CD4-positive, alpha-beta T cell treated with Interferon alpha-2 for 1 hour (primary cell): ENCODE data around the gene HYOU1.
"Not testable (repeated sequence)": the region's sequence is repeated elsewhere in the genome, so short reads cannot be mapped to it uniquely, and the experiment has no call there.

Experiments used
- DNase-seq, 2 donors: peaks; one replicate each; pipeline ENCODE4 v3.0.0-alpha.2; 2020 to 2022

HYOU1 gene

DNA sequence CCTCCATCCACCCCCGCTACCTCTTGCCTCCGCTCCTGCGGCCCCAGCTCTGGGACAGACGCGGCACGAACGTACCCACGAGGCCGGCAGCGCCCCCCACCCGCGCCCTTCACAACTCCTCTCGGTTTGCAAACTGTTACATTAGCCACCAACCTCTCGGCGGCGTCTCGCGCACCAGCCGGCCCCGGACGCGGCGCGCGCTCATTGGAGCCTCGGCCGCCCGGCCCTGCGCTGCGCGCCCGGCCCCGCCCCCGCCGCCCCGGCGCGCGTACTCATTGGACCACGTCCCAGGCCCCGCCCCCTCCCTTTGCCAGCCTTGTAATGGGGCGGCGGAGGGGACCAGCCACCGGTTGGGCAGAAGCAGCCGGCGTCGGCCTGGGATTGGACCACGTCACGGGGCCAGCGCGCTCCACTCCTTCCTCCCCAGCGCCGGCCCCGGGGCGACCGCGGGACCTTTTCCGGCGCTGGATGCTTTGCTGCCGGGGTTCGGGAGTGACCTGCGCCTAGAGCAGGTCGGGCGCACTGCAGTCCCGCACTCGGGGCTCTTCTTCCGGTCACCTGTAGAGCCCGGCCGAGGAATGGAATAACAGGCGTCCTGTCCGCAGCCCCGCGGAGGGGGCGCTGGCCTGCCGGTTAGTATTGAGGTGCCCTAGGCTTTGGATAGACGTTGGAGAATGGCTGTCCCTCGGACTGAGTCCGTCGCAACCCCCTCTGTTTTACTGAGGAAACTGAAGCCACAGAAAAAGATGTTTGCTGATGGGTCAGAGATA, at the start of gene HYOU1:
TSS of gene HYOU1 (minus strand) at position 206 of the 770 bp plus-strand sequence. CDS start 1,045 bp downstream, outside the sequence.
- peak; percentile 97 to 99 for DNase-seq

GRCh38 chr11:119103793-119104192, 46.8 kb upstream of the HYOU1 start:
- peak in 1 of 2 donors; percentile 19 for DNase-seq

DNA sequence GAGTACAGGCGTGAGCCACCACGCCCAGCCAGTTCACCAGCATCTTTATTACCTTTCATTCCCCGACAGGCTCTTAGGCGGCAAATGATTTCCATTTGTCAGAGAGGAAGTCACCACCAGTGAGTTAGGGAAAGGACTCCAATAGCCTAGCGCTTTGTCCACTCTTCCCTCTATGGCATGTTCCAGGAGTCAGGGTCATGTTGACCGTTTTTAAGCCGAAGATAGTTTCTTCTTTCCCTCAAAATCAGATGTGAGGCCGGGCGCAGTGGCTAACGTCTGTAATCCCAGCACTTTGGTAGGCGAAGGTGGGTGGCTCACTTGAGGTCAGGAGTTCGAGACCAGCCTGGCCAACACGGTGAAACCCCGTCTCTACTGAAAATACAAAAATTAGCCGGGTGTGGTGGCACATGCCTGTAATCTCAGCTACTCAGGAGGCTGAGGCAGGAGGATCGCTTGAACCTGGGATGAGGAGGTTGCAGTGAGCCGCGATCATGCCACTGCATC, 46.2 kb upstream of the HYOU1 start:
- not testable (repeated sequence) for DNase-seq

GRCh38 chr11:119101759-119102423, 44.9 kb upstream of the HYOU1 start, which contains the start of gene DPAGT1:
DPAGT1 (minus strand) TSS chr11:119101853; CDS start chr11:119101655, 198 bp downstream.
- peak; percentile 87 to 90 for DNase-seq

DNA sequence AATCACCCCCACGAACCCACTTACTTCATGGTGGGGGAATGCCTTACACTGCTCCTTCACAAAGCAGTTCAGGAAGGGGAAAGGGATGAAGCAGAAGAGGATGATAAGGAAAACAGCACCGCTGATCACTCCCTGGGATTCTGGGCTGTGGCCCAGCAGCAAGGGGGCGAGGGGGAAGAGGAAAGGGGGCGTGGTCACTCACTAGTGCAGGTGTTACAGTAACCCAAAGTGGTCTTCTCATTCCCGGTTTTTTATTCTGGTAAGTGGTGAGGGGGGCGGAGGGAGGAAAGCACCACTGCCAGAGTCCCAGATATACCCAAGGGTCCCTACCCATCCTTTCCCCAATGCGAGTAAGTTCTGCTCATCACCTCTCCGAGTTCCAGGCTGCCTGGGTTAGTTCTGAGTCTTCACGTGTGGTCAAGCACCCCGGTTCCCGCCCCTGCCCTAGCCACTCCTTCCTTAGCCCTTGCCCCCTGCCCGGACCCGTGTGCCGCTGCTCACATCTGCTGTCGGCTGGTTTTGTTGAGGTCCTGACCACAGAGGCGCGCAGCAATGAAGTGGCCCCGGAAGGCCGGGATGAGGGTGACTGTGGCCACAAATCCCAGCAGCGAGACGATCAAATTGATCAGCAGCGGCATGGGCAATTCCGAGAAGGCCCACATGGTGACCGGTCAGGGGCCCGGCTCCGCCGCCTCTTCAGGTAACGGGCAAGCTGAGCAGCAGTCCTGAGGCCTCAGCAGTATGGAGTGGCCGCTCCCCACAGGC, 44.2 kb upstream of the HYOU1 start:
- DNase-seq, result no peak

DNA sequence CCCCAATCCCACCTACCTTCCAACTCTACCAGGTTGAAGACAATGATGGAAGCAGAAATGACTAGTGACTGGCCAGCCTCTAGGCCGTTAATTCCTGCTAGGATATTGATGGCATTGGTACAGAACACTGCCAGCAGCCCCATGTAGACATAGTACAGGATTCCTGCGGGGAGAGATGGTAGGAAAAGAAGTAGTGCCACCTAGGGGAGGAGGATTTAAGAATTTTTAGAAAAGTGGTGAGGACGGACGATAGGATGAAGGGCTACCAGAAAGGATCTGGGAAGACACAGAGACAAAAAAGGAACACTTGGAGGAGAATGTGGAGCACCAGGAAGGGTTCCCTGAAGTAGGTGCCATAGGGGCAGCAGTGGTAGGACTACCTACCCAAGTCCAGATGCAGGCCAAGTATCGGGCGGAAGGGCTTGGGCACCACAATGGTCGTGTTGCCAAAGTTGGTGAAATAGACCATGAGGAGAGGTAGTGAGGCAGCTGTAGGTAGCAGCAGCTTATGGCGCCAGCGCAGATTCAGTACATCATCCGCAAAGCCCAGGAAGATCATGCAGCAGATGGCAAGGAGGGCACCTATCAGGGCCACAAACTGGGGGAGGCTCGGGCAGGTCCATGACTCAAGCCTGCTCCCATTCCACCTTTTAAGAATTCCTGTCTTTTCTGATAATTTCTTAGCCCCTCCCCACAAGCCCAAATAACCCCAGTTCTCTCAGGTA, 43.4 kb upstream of the HYOU1 start:
- peak in 1 of 2 donors; percentile 23 for DNase-seq

DNA sequence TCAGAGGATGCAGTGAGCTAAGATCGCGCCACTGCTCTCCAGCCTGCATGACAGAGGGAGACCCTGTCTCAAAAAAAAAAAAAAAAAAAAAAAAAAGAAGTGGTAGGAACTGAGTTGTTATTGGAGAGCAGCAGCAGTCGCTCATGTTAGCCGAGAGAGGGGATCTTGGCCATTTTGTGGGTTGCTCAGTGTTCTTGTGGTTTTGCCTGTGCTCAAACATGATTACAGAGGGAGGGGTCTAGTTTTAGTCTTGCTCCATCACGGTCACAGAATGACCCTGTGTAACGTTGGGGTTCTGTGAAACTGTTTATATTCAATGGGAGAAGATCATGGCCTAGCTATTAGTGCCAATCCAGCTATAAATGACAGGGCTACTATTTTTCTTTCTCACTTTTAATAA, 42.7 kb upstream of the HYOU1 start:
- no peak for DNase-seq

DNA sequence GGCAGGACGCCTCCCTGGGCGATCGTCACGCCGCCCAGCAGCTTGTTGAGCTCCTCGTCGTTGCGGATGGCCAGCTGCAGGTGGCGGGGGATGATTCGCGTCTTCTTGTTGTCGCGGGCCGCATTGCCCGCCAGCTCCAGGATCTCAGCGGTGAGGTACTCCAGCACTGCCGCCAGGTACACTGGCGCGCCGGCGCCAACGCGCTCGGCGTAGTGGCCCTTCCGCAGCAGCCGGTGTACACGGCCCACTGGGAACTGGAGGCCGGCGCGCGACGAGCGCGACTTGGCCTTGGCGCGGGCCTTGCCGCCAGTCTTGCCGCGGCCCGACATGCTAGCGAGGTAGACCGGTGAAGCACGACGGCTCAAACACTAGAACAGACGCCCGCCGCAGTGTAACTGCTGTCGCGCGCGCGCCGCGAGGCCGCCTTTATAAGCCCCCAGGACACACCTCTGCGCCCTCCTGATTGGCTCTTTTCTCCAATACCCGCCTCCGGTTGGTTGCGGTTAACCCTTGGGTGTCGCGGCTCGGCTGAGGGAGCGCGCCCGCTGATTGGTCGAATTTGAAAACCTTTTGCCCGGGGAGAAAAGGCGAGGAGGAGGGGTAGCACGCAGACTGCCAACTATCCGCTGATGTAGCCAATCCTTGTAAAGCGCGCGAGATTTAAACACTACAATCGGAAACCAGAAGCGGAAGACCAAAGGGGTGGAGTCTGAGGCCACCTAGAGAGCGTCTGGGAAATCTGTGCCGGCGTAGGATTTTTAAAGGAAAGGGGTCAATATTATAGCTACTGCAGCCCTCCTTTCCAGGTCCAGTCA, 38.3 kb upstream of the HYOU1 start:
- peak; percentile 100 for DNase-seq

GRCh38 chr11:119094816-119095065, 37.7 kb upstream of the HYOU1 start:
- peak; percentile 74 to 77 for DNase-seq

- DNase-seq, result peak; percentile 23 to 51
Measured at GRCh38 chr11:119093942-119094815, 37.2 kb upstream of the HYOU1 start.

DNA sequence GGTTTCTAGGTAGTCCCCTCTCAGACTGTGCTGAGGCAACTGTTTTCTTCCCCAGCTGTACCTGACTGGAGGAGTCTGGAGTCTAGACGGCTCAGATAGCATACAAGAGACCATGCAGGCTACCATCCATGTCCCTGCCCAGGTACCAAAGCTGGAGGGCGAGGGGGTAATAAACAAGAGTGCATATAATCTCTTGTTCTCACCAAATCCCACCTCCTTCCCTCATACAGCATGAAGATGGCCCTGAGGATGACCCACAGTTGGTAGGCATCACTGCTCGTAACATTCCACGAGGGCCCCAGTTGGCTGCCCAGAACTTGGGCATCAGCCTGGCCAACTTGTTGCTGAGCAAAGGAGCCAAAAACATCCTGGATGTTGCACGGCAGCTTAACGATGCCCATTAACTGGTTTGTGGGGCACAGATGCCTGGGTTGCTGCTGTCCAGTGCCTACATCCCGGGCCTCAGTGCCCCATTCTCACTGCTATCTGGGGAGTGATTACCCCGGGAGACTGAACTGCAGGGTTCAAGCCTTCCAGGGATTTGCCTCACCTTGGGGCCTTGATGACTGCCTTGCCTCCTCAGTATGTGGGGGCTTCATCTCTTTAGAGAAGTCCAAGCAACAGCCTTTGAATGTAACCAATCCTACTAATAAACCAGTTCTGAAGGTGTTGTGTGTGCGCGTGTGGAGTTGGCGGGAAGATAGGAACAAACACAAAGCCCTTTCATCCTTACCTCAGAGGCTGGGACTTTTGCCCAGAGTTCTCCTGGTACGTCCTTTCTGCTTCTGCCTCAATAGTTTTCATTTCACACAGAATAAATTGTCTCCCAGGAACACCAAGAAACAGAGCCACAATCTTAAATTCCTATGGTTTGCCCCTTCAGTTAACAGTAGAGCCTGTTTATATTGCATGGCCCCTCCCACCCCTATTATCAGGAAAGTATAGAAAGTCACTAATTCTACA, 36.2 kb upstream of the HYOU1 start:
- no peak for DNase-seq

GRCh38 chr11:119091966-119092879, 35.2 kb upstream of the HYOU1 start:
- no peak for DNase-seq

DNA sequence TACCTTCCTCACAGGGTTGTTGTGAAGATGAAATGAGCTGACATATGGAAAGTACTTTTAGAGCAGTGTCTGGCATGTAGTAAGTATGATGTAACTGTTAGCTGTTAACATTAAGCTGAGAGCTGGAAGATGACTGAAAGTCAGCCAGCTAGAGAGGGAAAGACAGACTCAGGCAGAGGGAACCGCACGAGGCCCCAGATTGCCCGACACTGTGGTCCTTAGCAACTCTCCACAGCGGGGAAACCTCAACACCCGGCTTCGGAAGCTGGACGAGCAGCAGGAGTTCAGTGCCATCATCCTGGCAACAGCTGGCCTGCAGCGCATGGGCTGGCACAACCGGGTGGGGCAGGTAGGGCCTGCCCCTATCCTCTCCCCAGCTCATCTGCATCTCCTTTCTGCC, 34.2 kb upstream of the HYOU1 start:
- DNase-seq, result no peak

DNA sequence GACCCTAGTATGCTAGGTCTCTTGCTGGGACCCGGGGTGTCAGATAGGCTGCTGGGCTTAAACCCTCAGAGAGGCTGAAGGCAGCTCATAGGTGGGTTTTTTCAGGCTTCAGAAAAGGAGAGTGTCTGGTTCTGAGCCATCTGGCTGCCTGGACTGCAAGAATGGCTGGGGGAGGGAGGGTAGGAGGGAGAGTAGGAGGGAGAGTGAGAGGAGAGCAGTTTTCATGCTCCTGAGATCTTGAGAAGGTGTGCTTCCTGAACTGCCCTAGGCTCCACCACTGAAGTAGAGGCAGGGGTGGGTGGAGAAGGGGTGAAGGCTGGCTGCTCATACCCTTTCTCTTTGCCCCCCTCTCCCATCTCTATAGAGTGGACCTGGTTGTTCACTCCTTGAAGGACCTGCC, 32.3 kb upstream of the HYOU1 start:
- no peak for DNase-seq

DNA sequence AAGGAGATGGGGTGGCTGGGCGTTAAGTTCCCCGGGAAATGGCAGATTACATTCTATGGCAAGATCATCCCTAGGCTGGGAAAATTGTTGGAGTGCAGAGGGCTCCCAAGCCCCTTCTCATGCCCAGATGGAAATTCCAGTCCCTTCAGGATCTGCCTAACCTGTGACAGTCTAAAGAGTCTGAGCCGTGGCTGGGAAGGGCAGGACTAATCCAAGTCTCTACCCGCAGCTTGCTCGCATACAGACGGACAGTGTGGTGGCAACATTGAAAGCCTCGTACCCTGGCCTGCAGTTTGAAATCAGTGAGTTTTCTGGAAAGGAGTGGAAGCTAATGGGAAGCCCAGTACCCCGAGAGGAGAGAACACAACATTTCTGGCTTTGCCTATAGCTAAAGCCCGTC, 31.4 kb upstream of the HYOU1 start:
- no peak for DNase-seq

- DNase-seq, result no peak
Measured at GRCh38 chr11:119087747-119088241, 30.8 kb upstream of the HYOU1 start.

DNA sequence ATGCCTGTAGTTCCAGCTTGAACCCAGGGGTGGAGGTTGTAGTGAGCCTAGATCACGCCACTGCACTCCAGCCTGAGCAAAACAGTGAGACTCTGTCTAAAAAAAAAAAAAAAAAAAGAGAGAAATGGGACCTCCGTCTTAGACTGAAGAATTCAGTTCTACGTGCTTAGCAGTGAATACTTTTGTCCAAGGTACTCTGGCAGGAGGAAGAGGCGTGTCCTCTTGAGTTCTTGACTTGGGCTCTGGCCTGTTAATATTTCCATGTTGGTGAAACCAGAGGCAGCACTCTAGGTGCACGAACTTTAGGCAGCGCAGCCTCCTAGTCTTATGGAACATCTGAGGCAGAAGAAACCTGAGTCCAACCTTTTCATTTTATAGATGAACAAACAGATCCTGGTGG, 30.1 kb upstream of the HYOU1 start:
- no peak for DNase-seq

DNA sequence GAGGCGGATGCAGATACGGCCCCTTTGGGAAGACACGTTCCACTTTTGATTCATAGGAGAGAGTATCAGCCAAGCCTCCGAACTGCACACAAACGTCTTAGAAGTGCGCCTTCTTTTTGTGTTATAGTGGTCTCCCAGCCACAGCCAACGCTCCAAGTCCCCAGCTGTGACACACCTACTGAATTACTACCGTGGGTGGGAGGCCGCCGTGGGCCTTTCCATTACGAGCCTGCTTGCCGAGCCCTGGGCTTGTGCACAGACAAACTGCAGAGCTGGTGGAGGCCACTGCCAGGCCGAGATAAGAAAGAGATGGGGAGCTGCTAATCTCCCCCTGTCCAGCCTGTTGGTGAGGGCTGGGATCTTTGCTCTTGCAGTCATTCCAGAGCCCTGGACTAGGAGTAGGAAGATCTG, 28.4 kb upstream of the HYOU1 start:
- peak in 1 of 2 donors; percentile 22 for DNase-seq
